GM12865 (cell line): Measurements from ENCODE around the gene XRN2.

Experiments used
- DNase-seq: peaks from one replicate; pipeline ENCODE4 v3.0.0; 2010; ENCODE audit warnings: low read depth
- H3K4me3 ChIP-seq: 2 replicates; pipeline ENCODE4 v1.5.1; 2011; ENCODE audit warnings: mild to moderate bottlenecking, low read depth, low read length, control low read depth
- TF ChIP-seq, protein P1 (sequence below): IDR thresholded peaks from 2 replicates; pipeline ENCODE4 v1.5.1; 2011; ENCODE audit warnings: low read length, control low read depth, low read depth, inconsistent platforms; ENCODE audit not compliant: insufficient read depth; ENCODE audit errors: missing control alignments

XRN2 gene

DNA sequence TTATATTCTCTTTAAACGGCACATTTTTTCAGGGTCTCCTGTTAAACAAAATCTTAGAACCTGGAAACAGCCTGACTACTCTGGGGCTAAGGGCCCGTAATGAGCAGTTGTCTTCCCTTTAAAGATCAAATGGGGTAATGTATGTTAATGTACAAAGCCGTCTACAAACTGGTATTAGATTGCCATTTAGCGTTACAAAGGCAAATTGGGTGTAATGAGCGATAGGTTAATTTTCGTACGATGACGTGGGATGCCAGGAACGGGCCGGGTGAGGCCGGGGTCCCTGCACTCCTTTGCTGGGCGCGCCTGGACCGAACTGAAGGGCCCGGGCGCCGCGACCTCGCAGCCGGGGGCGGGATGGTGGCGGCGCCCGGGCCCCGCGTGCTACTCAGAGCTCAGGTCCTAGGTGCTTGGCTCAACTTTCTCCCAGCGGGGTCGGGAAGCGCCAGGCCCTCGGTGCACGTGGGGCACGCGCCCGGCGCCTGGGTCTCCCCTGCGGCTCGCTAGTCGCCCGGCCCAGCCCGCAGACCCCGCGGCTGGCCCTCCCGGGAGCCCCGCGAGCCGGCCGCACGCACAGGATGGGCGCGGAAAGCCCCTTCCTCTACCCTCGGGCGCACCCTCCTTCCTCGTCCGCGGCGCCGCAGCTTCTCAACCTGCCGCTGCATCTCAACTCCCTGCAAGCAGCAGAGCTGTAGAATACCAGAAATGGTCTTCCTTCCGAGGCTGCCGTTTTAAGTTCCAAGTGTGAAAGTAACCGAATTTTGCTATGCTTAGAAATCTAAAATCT is 88.2 kb downstream of the XRN2 start:
- H3K4me3 ChIP-seq, result no peak overlapping the region
- DNase-seq, result no peak
- TF ChIP-seq, protein P1, sequence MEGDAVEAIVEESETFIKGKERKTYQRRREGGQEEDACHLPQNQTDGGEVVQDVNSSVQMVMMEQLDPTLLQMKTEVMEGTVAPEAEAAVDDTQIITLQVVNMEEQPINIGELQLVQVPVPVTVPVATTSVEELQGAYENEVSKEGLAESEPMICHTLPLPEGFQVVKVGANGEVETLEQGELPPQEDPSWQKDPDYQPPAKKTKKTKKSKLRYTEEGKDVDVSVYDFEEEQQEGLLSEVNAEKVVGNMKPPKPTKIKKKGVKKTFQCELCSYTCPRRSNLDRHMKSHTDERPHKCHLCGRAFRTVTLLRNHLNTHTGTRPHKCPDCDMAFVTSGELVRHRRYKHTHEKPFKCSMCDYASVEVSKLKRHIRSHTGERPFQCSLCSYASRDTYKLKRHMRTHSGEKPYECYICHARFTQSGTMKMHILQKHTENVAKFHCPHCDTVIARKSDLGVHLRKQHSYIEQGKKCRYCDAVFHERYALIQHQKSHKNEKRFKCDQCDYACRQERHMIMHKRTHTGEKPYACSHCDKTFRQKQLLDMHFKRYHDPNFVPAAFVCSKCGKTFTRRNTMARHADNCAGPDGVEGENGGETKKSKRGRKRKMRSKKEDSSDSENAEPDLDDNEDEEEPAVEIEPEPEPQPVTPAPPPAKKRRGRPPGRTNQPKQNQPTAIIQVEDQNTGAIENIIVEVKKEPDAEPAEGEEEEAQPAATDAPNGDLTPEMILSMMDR, result no peak

- no peak for DNase-seq
- H3K4me3 ChIP-seq, result no peak overlapping the region
- TF ChIP-seq, protein P1, result no peak
Observed at GRCh38 chr20:21391972-21392352, 88.8 kb downstream of the XRN2 start.

DNA sequence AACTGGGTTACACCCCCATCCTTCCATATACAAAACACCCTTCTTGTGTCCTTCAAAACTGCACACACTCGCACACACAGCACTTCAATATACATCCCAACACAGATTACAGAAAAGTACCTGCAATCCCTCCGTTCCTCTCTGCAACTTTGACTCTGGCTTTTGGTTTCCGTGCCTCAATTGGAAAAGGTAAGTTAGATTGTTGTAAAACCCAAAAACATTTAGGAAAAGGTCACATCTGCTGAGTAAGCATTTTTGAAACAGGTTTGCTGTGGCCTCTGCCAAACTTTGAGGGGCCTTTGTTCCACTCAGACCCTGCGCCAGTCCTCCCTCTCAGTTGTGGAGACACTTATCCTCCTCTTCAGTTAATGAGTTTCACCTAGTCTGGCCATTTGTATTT is 90.0 kb downstream of the XRN2 start:
- no peak for DNase-seq
- TF ChIP-seq, protein P1, result no peak
- no peak overlapping the region for H3K4me3 ChIP-seq

GRCh38 chr20:21393816-21394519 is 90.8 kb downstream of the XRN2 start:
- no peak for DNase-seq
- H3K4me3 ChIP-seq, result no peak overlapping the region
- TF ChIP-seq, protein P1, result no peak

- DNase-seq, result no peak
- TF ChIP-seq, protein P1, result no peak
Observed at GRCh38 chr20:21394551-21394950, 91.4 kb downstream of the XRN2 start.

DNA sequence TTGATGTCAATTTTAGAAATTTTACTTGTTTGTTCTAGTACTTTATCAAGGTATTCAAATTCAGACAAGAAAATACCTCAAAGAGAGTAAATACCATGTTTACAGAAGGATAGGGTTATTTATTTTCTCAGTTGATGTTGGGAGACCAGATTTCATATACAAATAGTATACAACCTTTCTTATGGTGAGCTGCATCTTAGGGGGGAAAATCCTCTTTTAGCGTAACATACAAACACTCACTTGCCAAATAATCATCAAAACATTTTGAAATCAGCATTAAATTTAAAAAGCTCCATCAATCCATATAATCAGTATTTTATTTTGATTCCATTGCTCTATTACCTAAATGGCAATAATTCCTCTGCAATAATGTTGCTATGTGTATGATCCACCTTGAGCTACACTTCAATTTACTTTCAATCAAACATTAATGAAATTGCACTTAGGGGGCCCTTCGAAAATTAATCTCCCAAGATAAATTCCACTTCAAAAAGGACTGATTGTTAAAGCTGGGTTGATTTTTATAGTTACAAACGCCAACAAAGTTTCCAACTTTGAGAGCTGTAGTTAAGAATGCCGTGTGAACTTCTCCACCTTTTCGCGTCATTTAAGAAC is 92.0 kb downstream of the XRN2 start:
- TF ChIP-seq, protein P1, result no peak
- H3K4me3 ChIP-seq, result no peak overlapping the region
- DNase-seq, result no peak

More at GRCh38 chr20:21394551-21394950, 91.4 kb downstream of the XRN2 start:
- no peak overlapping the region for H3K4me3 ChIP-seq
